Left lobe of liver (tissue), 2 donors: Measurements from ENCODE around the gene CNNM2. TPM values are rescaled to one million over a fixed set of nuclear protein-coding genes. Genes with fewer than 3 reads are reported as not detected.
"Not testable (repeated sequence)": the region's sequence is repeated elsewhere in the genome, so short reads cannot be mapped to it uniquely, and the experiment has no call there.

Experiments
- ATAC-seq: fragments of 200-7000 bp; cut with Tn5 transposase; one replicate; pipeline ENCODE4 v1.9.1; 2020; ENCODE audit warnings: mild to moderate bottlenecking, moderate library complexity
- DNase-seq: peaks from one replicate; pipeline ENCODE4 v3.0.0-alpha.2; 2020; ENCODE audit warnings: low spot score
- total RNA-seq: library from RNA; stranded (reverse); gene quantifications from one replicate; pipeline ENCODE4 v1.2.1, GENCODE V29; 2021
- donor health status: DM: no; HTN: no; CAD: no; lungs with moderate emphysema.
- donor health status: DM: no; HTN: yes; CAD: no.

CNNM2 gene
- total RNA-seq, 1 donor from 2014 or later = 7.9 TPM

DNA sequence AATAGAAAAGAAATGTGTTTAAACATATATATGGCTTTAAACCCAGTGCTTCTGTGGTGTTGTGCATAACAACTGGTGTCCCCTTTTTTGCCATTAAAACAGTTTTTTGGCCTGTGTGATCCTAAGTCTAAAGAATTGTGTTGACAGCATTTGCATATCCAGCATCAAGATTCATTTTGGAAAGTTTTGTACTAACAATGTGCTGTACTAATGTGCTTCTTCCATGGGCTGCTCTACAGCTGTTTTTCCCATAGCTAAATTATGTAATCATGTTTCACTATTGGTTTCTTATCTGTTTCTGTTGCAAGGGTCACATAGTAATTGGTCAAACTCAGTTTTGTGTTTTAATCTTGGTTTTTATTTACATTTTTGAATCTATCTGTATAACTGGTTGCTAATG lies 5.5 kb downstream of the CNNM2 start:
- DNase-seq (no peak), ATAC-seq (peak; percentile 14)

DNA sequence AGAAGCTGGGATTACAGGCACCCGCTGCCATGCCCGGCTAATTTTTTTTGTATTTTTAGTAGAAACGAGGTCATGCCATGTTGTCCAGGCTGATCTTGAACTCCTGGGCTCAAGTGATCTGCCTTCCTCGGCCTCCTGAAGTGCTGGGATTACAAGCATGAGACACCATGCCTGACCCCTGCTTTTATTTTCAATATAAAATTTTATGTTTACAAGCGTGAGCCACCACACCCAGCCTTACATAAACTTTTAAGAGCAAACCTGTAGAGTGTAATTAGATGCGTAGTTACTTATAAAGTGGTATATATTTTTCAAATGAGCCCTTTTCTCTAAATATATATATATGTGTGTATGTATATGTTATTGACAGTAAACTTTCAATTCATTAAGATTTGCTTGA lies 8.7 kb downstream of the CNNM2 start:
- DNase-seq = no peak
- no peak for ATAC-seq

DNA sequence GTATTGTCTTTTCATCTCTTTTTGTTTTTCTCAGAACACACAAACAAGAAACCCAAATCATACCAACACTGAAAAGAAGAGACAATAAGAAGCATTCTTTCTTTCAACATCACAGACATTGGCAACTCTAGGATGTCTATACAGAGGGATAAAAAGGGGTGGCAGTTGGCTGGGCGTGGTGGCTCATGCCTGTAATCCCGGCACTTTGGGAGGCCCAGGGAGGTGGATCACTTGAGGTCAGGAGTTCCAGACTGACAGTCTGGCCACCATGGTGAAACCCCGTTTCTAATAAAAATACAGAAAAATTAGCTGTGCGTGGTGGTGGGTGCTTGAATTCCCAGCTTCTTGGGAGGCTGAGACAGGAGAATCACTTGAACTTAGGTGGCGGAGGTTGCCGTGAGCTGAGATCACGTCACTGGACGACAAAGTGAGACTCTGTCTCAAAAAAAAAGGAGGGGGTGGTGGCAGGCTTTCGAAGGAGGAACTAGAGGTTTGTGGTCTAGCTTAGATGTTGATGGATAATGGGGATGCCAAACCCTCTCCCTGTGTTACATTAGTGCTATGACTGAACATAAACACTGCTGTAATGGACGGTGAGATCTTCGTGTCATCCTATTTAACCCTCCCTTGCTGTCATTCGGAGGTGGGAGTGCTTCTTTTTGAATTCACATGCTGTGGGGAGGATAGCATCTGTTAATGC lies 9.4 kb downstream of the CNNM2 start:
- no peak for ATAC-seq
- no peak for DNase-seq

DNA sequence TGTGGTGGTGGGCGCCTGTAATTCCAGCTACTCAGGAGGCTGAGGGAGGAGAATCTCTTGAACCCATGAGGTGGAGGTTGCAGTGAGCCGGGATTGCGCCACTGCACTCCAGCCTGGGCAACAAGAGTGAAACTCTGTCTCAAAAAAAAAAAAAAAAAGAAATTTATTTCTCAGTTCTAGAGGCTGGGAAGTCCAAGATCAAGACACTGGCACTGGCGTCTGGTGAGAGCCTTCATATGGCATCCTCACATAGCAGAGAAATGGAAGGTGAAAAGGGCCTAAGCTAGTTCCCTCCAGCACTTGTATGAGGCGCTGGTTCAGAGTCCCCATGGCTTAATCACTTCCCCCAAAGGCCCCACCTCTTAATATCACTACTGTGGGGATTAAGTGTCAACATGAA lies 10.3 kb downstream of the CNNM2 start:
- not testable (repeated sequence) for ATAC-seq, DNase-seq

DNA sequence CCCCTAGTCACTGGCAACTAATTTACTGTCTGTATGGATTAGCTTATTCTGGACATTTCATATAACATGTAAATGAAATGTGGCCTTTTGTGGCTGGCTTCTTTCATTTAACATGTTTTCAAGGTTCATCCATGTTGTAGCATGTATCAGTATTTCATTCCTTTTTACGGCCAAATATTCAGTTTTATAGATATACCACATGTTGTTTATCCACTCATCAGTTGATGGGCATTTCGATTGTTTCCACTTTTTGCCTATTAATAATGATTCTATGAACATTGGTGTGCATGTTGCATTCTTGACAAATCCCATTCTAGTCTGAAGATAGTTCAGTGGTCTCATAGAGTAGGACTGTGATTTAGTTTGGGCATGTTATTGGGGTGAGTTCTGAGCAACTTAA lies 12.6 kb downstream of the CNNM2 start:
- DNase-seq (no peak), ATAC-seq (no peak)

DNA sequence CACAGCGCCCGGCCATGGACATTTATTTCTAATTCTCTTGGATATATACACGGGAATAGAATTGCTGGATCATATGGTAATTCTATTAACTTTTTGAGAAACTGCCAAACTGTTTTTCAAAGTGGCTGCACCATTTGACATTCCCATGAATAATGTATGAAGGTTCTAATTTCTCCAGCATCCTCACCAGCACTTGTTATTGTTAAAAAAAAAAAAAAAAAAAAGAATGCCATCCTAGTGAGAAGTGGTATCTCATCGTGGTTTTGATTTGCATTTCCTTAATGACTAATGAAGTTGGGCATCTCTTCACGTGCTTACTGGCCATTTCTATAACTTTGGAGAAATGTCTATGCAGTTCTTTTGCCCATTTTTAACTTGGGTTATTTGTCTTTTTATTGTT lies 13.5 kb downstream of the CNNM2 start:
- ATAC-seq = no peak
- DNase-seq = no peak

DNA sequence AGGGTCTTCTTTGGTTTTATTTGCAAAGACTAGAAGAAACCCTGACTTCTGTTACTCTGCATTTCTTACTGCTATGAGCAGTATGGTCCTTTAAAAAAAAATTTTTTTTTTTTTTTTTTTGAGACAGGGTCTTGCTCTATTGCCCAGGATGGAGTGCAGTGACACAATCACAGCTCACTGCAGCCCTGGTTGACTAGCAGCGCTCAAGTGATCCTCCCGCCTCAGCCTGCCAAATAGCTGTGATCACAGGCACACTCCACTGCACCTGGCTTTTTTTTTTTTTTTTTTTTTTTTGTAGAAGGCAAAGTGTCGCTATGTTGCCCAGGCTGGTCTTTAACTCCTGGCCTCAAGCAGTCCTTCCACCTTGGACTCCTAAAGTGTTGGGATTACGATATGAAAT lies 17.4 kb downstream of the CNNM2 start:
- DNase-seq (no peak), ATAC-seq (no peak)

DNA sequence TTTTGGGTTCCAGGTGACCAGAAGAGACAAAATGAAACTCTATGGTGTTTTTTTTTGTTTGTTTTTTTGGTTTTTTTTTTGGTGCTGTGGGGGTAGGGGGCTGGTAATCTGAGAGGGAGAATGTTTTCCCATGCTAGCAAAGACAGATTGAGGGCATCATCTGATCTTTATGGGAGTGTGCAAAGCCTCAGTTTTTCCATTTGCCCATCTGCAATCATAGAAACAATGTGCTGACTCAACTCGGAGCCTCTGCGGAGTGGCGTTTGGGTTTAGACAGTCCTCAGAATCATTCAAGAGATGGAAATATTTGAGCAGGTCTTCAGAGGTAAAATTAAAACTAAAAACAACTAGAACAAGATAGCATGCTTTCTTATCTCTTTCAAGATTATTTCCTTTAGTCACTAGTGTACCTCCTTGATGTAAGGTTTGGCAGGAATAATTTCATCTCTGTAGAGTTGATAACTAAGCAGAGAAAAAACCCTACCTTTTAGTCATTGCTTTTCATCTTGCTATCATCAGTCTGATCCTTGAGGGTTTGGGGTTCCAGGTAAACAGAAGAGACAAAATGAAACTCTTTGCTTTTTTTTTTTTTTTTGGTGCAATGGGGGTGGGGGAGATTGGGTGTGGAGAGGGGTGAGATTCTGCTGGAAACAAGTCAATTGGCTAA lies 18.0 kb downstream of the CNNM2 start:
- ATAC-seq = no peak
- no peak for DNase-seq

DNA sequence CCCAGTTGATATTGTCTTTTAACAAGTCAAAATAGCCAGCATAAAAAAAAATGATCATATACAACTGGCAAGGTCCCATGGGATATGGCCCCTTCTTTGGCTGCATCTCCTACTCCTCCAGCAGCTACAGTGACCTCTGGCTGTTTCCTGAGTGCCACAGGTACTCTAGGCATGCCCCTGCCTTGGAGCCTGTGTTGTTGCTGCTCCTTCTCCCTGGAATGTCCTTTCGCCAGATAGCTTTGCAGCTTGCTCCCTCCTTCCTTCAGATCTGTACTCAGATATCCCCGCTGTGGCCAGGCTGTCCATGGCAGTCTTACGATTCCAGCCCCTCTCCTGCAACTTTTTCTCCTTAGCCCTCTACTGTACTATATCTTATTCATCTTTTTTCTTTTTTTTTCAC lies 23.3 kb downstream of the CNNM2 start:
- DNase-seq = no peak
- no peak for ATAC-seq

DNA sequence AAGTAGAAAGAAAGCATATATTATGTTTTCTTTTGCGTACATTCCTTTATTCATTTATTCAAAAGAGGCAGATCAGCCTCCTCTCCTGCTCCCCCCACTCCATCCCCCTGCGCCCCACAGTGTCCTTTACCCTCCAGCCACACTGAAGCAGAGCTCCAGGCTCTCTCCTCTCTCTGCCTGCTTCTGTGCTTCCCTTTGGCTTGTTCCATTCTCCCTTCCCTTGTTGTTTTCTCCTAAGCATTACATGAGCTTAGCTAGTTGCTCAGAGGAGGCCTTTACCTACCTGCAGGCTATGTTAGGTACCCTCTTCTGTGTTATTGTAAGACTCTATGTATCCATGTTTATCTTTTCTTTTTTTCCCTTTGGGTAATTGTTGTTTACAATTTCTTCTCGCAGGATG lies 27.4 kb downstream of the CNNM2 start:
- DNase-seq (no peak), ATAC-seq (no peak)

DNA sequence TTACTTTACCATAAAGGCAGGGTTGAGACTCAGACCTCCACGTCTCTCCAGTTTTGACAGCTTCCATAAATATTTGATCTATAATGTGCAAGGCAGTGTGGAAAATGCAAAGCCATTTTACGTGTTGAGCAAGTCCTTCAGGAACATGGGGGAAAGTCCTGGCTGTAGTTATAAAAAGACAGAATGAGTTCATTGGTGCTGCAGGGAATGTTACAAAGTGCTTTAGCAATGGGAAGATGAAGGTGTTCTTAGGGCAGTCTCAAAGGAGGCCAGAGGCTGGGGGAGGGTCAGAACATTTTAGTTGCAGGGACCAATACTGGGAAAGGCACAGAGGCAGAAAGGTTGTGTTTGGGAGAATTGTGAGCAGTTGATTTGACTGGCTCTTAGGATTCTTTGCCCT lies 27.9 kb downstream of the CNNM2 start:
- DNase-seq = no peak
- ATAC-seq = no peak

DNA sequence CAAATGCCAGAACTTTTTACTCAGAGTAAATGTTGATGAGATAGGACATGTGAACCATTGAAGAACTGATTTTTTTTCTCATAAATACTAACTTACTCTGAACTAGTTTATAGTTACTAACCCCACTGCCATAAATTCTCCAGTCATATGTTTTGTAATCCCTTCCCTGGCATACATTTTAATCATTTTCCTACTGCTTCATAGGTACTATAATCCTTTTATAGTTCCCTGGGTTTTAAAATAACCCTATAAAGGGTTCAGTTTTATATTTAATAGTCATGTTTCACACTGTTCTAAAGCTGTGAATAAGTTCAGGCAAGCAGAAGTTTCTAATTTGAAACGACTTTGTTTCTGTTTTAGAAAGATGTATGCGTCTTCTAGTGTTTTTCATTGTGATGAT lies 28.9 kb downstream of the CNNM2 start:
- no peak for ATAC-seq

DNA sequence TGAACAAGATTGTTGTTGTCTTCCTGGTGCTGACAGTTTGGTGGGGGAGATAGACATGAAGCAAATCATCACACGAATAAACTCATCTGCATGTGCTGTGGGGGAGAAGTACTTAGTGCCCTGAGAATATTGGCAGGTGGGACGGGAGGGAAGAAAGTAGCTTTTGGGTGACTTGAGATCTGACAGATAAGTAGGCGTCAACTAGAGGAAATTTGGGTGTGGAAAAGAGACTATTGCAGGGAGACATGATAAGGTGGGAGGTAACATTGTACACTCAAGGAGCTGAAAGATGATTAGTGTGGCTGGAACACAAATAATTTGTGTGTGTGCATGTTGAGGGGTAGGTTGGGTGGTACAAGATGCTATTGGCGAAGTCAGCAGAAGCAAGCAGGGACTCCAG lies 30.1 kb downstream of the CNNM2 start:
- ATAC-seq (no peak), DNase-seq (no peak)

More for the DNA sequence above, 28.9 kb downstream of the CNNM2 start:
- no peak for DNase-seq

DNA sequence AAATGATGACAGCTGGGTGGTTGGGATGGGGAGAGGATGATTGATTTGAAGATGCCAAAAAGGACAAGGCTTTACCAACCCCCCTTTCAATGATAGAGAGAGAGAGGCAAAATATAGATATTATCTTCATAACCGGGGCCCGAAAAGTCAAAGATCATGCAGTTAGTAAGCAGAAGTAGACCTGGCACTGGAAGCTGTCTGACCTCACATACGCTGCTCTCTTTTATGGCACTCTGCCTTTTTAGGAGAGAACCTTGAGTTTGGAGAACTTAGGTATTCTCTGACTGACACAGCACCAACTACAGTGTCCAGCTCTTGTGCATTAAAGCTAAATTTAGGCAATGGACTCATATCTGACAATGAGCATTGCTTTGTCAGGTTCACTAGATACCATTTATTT lies 30.7 kb downstream of the CNNM2 start:
- DNase-seq = no peak

DNA sequence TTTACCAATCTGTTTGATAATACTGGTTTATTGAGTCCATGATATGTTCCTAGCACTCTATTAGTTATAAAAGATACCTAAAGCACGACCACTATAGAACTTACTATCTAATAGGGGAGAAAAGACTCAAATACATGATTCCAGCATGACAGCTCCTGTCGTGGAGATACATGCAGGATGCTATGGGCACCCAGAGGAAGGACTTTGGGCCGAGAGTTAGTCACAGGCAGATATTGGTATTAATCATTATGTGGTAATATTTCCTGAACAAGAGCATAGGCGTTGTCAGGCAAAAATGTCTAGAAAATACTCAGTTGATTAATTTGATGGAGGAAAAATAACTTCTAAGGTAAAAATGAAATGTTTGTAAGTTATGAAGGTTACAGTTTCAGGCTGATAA lies 31.8 kb downstream of the CNNM2 start:
- no peak for ATAC-seq
- no peak for DNase-seq

More for the DNA sequence above, 30.7 kb downstream of the CNNM2 start:
- no peak for ATAC-seq

DNA sequence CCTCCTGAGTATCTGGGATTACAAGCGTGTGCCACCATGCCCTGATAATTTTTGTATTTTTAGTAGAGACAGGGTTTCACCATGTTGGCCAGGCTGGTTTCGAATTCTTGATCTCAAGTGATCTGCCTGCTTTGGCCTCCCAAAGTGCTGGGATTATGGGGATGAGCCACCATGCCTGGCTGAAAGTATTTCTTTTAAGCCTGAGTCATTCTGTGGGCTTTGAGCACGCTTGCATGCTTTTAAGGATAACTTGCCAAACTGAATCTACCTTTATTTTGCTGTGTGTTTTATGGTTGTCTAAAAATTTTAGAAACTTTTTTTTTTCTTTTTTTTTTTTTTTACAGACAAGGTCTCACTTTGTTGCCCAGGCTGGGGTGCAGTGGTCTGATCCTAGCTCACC lies 33.2 kb downstream of the CNNM2 start:
- ATAC-seq (no peak), DNase-seq (no peak)

DNA sequence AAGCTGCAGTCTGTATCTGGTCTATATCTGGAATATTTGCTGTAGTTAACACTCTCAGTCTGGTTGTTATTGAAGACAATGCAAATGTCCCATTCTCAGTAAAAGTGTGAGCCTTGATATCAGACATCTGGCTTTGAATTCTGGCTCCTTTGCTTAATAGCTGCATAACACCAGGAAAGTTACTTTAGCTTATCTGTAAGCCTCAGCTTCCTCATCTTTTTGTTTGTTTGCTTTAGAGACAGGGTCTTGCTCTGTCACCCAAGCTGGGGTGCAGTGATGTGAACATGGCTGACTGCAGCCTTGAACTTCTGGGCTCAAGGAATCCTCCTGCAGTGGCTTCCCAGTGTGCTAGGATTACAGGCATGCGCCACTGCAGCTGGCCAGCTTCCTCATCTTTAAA lies 41.3 kb downstream of the CNNM2 start:
- no peak for ATAC-seq
- no peak for DNase-seq

DNA sequence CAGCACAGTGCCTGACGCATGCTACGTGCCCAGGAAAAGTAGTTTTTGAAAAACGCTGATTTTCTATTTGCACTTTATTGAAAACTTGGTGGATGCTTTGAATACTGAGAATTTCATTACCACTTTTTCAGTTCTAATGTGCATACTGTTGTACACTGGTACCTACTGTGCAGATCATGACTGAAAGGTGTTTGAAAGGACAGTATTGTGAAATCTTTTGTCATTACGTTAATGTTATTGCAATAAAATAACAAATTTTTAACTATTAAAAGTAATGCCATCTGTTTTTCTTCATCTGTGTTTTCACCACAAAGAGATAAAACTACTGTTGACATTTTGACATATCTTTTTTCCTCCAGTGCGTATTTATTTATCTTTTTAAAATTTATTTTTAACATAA lies 42.1 kb downstream of the CNNM2 start:
- DNase-seq (no peak), ATAC-seq (no peak)

DNA sequence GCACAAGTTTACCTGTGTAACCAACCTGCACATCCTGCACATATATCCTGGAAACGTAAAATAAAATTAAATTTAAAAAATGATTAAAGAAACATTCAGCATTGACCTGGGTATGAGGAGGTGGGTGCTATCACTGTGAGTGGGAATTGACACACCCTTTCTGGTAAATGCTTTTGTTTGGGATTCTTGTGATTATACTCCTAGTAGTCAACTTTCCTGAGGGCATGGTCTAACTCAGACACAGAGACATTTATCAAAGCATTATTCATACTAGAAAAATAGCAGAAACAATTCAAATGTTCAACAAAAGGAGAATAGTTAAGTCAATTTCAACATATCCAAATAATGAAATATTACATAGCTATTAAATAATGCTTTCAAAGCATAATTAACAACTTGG lies 44.2 kb downstream of the CNNM2 start:
- DNase-seq = no peak
- ATAC-seq = no peak

DNA sequence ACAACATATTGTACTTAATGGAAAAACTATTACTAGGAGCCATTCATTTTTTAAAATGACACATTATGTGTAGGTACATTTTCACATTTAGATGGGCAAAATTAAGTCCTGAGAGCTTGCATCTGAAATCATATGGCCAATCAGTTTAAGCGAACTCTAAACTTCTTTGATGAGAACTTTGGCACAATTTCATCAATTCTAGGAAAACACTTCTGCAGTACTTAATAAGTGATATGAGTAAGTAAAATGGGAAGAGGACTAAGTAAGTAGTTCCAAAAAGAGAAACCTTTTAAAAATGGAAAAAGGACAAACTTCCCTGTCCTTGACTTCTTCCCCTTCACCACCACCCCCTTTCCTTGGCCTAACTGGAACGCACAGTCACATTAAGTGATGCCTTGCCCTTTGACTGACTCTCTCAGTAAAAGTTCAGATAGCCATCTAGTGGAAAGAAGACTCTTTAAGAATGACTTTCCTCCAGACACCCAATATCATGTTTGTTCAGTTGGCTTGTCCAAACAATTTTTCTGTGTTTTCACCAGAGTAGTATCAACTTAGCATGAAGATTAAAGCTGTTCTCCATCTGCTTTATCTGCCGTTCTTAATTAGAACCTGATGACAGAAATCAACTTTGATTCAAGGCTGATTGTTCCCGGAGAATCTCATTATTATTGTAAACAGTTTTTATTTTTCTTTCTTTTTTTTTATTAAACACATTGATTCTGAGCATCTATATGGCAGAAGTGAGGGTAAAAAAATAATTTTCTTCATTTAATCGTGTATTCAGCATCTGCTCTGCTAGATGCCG lies 45.1 kb downstream of the CNNM2 start:
- ATAC-seq (no peak), DNase-seq (no peak)

DNA sequence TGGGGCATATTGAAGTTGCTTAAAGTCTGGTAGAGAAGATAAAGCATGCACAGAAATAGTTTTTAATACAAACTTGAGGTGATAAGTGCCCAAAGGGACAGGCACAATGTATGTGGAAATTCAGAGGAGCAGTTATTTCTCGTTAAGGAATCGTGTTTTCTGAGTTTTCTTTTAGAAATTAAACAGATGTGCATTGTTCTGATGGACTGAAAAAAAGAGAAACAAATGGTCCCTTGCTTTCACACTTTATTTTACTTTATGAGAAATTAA lies 45.6 kb downstream of the CNNM2 start:
- DNase-seq (no peak), ATAC-seq (no peak)

DNA sequence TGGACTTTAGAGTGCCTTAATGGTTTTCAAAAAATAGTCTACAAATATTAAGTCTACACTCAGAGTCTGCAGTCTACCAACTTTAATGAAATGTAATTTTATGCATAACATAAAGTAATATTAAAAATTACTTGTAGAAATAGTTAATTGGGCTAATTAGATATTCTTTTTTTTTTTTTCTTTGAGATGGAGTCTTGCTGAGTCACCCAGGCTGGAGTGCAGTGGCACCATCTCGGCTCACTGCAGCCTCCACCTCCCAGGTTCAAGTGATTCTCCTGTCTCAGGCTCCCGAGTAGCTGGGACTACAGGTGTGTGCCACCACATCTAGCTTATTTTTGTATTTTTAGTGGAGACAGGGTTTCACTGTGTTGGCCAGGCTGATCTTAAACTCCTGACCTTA lies 46.0 kb downstream of the CNNM2 start:
- ATAC-seq, DNase-seq: not testable (repeated sequence)
